ENCODE data around the gene BMERB1. TPM values are rescaled to one million over a fixed set of nuclear protein-coding genes. Genes with fewer than 3 reads are reported as not detected.

Gene BMERB1
- total and polyA plus RNA-seq, 9 of the 15 experiments (the other 6 are each of a cell fraction or from before 2014, with no cell fraction given), result 0.29 to 2.9 (median 0.94) TPM

DNA sequence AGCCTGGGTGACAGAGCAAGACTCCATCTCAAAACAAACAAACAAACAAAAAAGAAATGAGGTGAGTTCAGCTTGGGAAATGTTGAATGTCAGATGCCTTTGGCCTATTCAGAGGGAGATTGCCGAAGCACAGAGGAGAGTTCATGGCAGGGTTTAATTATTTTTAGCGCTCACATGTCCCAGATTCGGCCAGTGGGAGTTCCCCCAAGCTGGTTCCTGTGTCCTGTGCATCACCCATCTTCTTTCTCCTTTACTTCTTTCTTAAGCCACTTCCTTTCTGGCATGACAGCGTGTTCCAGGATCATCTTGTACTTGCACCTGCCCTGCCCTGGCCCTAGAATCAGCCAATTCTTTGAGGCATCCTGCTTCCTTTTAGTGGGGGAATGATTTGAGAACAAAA, 29.6 kb upstream of the BMERB1 start:
- Histone ChIP-seq H3K27ac (ENCODE audit: extremely low read depth, low read depth, low read length) (no peak overlapping the region), H3K4me2 (ENCODE audit: insufficient read depth, low read length) (no peak overlapping the region), H3K4me1 (replicated peaks in 1 of 2; ENCODE audit: control insufficient read depth in 2 of 2, insufficient read depth in 2 of 2, low read length in 2 of 2) (no peaks in the 10 kb centered on the region; a peak in 1 of 5 replicates), H4K20me1 (replicated peaks; ENCODE audit: control insufficient read depth, insufficient read depth, low read length) (no peaks in the 10 kb centered on the region), H3K9me3 (replicated peaks; ENCODE audit: control insufficient read depth, insufficient read depth, low read depth, low read length) (no peaks in the 10 kb centered on the region), H3K36me3 (ENCODE audit: control insufficient read depth, insufficient read depth, low read length) (no peaks in the 10 kb centered on the region), H3K4me3 (no peak overlapping the region), H3K9ac (ENCODE audit: insufficient read depth in 1 of 2, low read depth in 2 of 2, low read length in 2 of 2) (no peak overlapping the region), H2AFZ (ENCODE audit: low read depth, low read length) (no peak overlapping the region), H3K27me3 (ENCODE audit: control insufficient read depth in 2 of 2, insufficient read depth in 2 of 2, low read length in 2 of 2) (peaks cover 0 to 6% of the 10 kb centered on the region in 2 experiments; a peak in 2 of 5 replicates), H3K9me1 (ENCODE audit: control insufficient read depth, insufficient read depth, low read length) (no peaks in the 10 kb centered on the region), H3K79me2 (ENCODE audit: control insufficient read depth, insufficient read depth, low read length) (no peaks in the 10 kb centered on the region)
- WGBS (ENCODE audit: insufficient coverage, low coverage, missing lambda C conversion rate), result 10% methylated on average over 4 of the region's 4 CpGs
- no peak for ATAC-seq
- in situ Hi-C loops (cut with MboI), result no loop called here
- no peak for FAIRE-seq
- intact Hi-C loops (cut with micrococcal nuclease), result no loop called here
- POLR2A ChIA-PET, result no interaction called here
- DNase-seq (ENCODE audit: extremely low read depth in 1 of 4, low spot score in 3 of 4), result no peak
- CTCF ChIA-PET (ENCODE audit: low intra/inter-chr PET ratio), result no interaction called here
- BruUV-seq (replicated peaks), result no TSS peak
- no peak for TF ChIP-seq POLR2H (tag; IDR thresholded peaks at IDR 0.05; ENCODE audit: low read depth)
- TF ChIP-seq TOE1 (IDR thresholded peaks at IDR 0.05; ENCODE audit: borderline replicate concordance), result no peak
- TF ChIP-seq TOE1 (CRISPR knock-in tag; IDR thresholded peaks at IDR 0.05; ENCODE audit: borderline replicate concordance, low read depth), result no peak
- no peak for TF ChIP-seq TBP (optimal IDR thresholded peaks at IDR 0.05; ENCODE audit: low read depth, low read length)
- no peak for TF ChIP-seq WHSC1 (IDR thresholded peaks at IDR 0.05; ENCODE audit: low read length)
- TF ChIP-seq, protein P1, sequence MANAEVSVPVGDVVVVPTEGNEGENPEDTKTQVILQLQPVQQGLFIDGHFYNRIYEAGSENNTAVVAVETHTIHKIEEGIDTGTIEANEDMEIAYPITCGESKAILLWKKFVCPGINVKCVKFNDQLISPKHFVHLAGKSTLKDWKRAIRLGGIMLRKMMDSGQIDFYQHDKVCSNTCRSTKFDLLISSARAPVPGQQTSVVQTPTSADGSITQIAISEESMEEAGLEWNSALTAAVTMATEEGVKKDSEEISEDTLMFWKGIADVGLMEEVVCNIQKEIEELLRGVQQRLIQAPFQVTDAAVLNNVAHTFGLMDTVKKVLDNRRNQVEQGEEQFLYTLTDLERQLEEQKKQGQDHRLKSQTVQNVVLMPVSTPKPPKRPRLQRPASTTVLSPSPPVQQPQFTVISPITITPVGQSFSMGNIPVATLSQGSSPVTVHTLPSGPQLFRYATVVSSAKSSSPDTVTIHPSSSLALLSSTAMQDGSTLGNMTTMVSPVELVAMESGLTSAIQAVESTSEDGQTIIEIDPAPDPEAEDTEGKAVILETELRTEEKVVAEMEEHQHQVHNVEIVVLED (CRISPR knock-in tag; IDR thresholded peaks at IDR 0.05), result no peak
- TF ChIP-seq, protein P2, sequence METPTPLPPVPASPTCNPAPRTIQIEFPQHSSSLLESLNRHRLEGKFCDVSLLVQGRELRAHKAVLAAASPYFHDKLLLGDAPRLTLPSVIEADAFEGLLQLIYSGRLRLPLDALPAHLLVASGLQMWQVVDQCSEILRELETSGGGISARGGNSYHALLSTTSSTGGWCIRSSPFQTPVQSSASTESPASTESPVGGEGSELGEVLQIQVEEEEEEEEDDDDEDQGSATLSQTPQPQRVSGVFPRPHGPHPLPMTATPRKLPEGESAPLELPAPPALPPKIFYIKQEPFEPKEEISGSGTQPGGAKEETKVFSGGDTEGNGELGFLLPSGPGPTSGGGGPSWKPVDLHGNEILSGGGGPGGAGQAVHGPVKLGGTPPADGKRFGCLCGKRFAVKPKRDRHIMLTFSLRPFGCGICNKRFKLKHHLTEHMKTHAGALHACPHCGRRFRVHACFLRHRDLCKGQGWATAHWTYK (CRISPR knock-in tag; IDR thresholded peaks at IDR 0.05), result no peak
- no peak for TF ChIP-seq CBX2 (IDR thresholded peaks at IDR 0.05; ENCODE audit: insufficient read depth, low read length, poor library complexity, severe bottlenecking)
- no peak for TF ChIP-seq MTA2 (IDR thresholded peaks at IDR 0.05; ENCODE audit: low read depth)
- no peak for TF ChIP-seq PHTF2 (CRISPR knock-in tag; IDR thresholded peaks at IDR 0.05)
- TF ChIP-seq KAT7 (CRISPR knock-in tag; IDR thresholded peaks at IDR 0.05; ENCODE audit: borderline replicate concordance), result no peak
- no peak for TF ChIP-seq STAT5B (CRISPR knock-in tag; IDR thresholded peaks at IDR 0.05)
- no peak for TF ChIP-seq XRCC3 (IDR thresholded peaks at IDR 0.05)
- no peak for TF ChIP-seq TSC22D4 (tag; IDR thresholded peaks at IDR 0.05)
- TF ChIP-seq THAP12 (CRISPR knock-in tag; IDR thresholded peaks at IDR 0.05), result no peak
- no peak for TF ChIP-seq STAG1 (CRISPR knock-in tag; IDR thresholded peaks at IDR 0.05; ENCODE audit: borderline replicate concordance)
- TF ChIP-seq TAF15 (IDR thresholded peaks at IDR 0.05; ENCODE audit: low read depth, low read length), result no peak

Data from K562 (cell line).